Renal cortex interstitium (tissue), 11 donors: ENCODE measurements around the gene HOXC10. TPM values are rescaled to one million over a fixed set of nuclear protein-coding genes. Genes with fewer than 3 reads are reported as not detected.

Source experiments
- DNase-seq, 11 donors: peaks; one replicate each; pipeline ENCODE4 v3.0.0-alpha.2; 2013; ENCODE audit warnings: low read depth in 9 of 11, low spot score in 4 of 11; ENCODE audit errors: extremely low read depth in 1 of 11
- polyA plus RNA-seq, 3 donors: library from polyadenylated mRNA; unstranded; fragments of 120-200 nt; gene quantifications; one replicate each; pipeline ENCODE4 v1.2.1, GENCODE V29; 2013; ENCODE audit not compliant: insufficient read length in 3 of 3

HOXC10 gene
- polyA plus RNA-seq, 3 donors: 65.1 to 76.9 (median 65.1) TPM

- no peak for DNase-seq
Observed at GRCh38 chr12:53981634-53982565, 3.0 kb upstream of the HOXC10 start.

DNA sequence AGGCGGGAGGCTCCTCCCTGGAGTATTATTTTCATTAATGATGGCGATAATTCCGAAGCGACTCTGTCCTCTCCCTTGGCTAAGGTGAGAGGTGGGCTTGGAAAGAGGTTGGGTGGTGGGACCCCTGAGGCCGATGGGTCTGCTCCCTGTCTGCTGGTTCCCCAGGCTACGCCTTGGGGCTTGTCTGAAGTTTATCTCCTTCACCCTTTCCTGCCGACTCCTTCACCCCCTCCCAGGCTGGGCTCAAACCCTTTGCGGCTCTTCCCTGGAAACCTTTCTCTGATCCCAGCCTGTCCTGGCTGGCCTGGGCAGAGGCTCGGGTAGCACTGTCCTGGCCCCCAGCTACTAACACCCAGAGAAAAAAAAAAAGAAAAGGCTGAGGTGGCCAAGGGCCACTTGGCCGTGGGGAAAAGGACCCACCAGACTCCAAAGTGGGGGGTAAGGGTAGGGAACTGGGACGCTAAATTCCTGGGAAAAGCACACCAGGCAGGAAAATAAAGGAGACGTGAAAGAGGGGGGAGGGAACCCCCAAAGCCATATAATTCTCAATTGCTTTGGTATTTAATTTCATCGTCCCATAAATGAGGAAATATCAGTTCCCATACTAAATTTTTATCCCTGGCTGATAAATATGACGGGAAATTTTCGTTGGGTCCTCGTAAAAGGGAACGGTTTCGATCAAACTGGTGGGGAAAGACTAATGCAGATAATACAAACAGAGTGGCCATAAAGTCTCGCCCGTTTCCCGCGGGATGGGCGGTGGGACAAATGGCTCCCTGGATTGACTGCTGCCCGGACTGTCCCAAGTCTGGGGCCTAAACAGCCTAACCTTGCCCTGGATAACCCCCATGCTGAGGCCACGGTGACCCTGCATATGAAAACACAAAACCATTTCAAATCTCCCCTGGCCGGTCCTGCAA lies 2.0 kb upstream of the HOXC10 start:
- no peak for DNase-seq

DNA sequence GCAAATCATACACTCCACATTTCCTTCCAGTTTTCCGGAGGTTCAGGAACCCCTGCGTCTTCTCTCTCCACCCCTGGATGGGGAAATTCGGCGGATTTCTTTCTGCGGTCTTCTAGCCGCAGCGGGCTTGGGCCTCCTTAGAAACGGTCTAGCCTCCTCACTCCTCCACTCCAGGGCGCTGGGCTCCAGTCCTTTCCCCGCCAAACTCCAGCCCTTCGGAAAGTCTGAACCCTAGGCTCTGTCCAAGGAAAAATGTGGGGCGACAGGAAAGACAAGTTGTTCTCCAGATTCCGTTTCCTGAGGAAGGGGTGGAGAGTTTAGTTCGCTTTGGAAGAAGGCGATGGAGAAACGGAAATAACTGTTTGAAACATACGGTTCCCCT lies 1.4 kb upstream of the HOXC10 start:
- DNase-seq: no peak

DNA sequence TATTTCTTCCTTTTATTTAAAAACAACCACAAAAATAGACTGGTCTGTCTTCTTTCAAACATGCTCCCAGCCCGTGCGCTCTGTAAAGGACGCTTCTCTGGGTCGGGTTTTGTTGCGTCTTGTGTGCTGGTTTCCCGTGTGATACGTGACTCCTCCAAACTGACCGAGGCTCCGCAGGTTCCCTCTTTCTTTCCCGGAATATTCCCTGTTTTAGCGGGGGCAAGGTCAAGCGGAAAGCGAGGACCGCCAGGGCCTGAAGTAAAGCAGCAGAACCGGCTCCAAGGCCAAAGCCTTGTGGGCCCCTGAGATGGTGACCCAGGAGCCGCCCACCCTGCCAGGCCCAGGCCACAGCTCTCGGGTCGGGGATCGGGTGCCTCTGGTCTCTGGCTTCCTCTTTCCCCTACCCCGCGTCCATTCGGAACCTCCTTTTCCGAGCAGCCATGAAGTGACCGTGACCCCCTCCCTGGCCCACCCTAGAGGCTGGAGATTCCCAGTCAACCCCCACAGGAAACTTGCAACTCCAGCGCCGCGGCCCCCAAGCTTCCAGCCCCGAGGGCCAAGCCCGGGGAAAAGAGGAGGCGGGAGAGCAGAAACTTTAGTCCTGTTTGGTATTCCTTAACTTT lies 885 bp upstream of the HOXC10 start:
- DNase-seq: no peak

- DNase-seq: no peak
Observed at GRCh38 chr12:53985692-53985993, 697 bp downstream of the HOXC10 start.

DNA sequence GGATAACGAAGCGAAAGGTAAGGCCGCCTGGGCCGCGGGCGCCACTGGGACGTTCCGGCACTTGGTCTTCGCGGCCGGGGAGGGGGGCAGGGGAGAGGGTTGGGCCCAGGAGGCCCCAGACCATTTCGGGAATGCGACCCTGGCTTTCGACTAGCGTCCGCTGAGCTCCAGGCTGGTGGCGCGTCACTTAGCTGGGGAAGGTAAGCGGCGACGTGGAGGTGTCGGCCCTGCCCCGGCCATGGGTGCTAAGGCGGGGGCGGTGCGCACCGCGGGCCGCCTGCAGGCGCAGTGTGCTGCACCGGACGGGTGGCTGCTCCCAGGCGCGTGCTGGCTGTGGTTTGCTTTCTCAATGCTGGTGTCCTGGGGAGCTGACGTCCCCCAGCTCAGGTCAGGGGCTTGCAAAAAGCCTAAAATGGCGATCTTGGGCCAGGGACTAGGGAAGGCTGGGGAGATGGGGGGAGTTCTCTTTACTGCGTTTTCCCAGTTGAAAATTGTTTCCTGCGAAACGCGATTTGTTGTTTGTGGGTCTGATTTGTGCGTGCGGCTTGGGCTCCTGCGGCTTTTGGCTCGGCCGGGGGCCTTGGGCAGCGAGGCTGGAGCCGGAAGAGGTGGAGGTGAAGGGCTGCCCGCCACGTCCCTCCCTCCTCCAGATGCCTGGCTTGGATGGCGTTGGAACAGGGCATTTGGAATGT lies 1.2 kb downstream of the HOXC10 start:
- no peak for DNase-seq

- DNase-seq: no peak
Observed at GRCh38 chr12:53986686-53987483, 1.9 kb downstream of the HOXC10 start.

DNA sequence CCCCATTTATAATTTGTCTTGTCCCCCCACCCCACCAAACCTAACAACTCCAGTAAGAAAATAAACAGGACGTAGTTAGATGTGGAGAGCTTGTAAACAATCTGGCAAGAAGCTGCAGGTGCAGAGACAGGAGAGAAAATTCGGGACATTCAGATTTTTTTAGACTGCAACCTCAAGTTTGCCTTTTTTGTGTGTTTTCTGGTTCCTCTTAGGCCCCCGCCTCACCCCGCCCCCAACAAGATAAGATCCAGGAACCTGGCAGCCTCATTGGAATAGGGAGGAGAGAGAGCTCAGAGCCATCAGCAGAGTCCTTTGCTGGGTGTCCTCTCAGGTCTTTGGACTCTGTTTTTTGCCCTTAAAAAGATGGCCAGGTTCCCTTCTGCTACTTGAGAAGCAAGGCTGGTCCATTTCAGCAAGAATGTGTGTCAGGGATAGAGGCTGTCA lies 2.9 kb downstream of the HOXC10 start:
- DNase-seq: no peak

- no peak for DNase-seq
Observed at GRCh38 chr12:53988541-53989226, 3.7 kb downstream of the HOXC10 start.

- no peak for DNase-seq
Observed at GRCh38 chr12:53989227-53990113, 4.5 kb downstream of the HOXC10 start.

DNA sequence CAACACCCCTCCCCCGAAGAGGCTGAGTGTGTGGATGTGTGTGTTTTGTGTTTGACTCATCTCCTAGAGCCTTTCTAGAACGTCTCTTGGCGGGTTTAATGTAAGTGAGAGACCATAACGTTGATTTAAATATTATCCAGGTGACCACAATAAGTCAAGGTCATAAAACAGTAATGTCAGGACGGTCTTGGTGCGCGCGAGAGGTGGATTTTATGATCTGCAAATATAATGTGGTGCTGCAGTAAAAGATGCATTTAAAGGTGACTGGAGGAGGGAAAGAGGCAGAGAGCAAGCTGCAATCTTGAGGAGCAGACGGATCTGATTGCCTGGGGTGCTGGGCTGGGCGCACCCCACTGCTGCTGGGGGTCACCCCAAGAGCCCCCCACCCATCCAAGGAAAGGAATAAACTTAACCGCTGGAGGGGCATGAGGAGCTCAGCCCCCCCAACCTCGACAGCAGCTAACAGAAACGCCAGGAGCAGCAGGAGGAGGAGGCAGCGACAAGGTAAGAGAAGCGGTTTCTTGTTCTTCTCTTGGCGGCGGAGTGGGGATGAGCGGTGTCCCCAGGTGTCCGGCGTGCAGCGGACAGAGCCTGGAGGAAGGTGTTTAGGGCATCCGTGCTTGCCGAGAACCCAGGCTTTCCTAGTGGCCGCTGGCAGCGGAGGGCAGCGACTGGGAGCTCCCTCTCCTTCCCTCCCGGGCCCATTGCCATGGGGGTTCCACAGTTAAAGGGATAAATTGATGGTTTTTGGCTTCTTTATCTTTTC lies 5.5 kb downstream of the HOXC10 start:
- no peak for DNase-seq

DNA sequence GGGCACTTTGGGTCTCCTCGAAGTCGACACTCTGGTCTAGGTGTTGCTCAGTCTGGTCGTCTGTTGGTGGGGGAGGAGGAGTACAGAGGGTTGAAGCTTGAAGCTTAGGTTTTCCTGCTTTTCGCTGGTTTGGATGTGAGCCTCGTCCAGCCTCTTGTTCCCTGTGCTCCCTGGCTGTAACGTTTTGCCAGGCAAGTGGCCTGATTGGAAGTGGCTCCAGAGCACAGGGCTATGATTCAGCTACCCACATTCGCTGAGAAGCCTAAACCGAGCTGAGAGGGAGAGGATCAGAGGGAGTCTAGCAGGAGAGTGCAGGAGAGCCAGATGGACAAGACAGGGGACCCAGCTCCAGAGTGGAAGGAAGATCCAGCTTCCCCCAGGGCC lies 6.1 kb downstream of the HOXC10 start:
- no peak for DNase-seq

DNA sequence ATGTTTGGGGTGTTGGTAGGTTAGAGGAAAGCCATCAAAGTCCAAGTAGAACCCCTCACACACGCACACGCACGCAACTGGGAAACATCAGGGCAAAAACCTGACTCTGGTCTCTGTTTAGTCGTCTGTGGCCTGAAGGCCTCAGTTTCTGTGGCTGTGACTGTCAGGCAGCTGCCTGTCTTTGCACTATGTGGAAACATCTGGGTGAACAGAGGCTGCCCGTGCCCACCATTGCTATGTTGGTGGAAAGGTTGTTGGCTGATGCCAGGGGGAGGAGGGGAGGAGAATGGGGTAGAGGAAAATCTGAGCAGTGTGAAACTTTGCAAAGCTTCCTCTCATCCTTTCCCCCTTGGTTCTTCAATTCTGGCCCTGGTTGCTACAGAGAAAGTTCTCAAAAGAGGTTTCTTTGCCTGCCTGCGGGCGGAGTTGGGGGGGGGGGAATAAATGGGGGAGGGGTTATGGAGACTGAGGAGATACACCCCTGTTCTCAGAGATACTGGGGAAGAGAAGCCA lies 7.5 kb downstream of the HOXC10 start:
- no peak for DNase-seq

DNA sequence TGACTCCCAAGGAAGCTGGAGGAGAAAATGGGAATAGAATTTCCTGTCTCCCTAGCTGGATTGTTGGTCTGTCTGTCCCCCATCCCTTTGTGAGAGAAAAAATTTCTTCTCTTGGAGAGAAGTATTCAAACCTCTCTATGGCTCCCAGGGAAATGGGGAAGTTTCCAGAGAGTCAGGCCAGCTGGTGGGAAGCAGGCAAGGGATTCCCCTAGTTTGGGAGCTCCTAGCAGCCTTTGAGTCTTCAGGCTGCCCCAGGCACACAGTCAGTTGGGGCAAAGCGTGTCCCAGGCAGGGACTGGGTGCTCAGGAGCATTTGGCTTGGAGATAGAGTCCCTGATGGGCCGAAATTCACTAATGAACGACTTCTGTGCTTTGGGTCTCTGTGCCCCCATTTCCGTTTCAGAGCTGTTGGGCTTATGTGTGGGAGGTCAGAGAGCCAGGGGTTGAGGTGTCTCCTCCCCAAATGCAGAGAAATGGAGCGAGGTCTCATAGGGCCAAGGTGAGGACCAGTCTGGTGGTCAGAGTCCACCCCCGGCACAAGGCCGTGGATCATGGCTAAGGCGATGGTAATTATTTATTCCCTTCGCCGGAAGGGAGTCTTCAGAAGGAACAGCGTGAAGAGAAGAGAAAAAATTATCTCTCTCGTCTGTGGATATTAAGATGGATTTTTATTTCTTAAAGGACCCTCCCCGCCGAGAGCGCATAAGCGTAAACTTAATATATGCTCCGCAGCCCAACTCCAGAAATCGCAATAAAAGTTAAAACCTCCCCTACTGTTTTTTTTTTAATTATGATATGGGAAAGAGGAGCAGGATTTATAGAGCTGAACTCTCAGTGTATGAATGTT lies 8.4 kb downstream of the HOXC10 start:
- no peak for DNase-seq

DNA sequence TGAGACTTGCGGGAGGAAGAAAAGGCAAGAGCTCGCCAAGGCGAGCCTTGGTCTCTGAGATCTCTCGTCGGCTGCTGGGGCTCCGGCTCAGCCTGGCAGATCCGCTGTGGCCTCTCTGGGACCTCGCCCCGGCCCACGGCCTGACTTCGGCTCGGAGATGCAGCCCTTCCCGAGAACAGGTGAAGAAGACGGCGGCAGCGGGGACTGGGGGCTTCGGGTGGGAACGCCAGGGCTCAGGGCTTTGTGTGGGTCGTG lies 9.0 kb downstream of the HOXC10 start:
- DNase-seq: no peak
